ENCODE measurements around the gene ARHGEF39.
A peak's percentile ranks its signal among the peaks of the same experiment; 100 is the strongest.

ARHGEF39 gene, protein sequence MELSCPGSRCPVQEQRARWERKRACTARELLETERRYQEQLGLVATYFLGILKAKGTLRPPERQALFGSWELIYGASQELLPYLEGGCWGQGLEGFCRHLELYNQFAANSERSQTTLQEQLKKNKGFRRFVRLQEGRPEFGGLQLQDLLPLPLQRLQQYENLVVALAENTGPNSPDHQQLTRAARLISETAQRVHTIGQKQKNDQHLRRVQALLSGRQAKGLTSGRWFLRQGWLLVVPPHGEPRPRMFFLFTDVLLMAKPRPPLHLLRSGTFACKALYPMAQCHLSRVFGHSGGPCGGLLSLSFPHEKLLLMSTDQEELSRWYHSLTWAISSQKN

DNA sequence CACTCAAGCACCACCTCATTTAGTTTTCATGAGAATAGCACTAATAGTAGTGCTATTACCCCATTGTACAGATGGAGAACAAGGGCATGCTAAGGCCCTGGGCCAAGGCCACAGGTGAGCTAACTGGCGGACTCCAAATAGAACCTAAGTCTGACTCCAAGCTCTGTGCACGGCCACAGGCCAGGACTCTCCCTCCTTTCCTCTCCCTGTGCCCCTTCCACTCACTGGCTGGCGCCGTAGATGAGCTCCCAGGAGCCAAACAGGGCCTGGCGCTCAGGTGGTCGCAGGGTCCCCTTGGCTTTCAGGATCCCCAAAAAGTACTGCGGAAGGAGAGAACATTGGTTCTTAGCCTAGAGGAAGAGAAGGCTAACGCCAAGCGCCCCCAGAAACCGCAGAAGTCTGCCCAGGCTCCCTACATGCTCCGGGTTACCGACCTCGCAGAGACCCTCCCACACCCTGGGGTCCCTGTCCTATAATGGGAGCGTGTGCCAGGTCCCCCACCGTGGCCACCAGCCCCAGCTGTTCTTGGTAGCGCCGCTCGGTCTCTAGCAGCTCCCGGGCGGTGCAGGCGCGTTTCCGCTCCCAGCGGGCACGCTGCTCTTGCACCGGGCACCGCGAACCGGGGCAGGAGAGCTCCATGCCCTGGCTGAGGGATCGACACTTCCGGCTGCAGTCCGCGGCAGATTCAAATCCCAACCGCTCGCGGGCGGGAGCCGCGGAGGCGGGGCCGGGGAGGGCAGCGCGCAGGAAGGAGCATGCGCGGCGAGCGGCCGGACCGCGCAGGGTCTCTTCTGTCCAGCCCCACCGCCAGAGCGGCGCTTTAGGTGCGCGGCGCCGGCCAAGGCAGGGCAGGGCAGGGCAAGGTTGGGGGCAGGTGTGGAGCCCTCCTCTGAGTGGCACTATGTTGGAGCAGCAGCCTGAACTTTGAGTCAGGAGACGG lies at the start of gene ARHGEF39:
TSS of gene ARHGEF39 (minus strand) at position 665 of the 940 bp plus-strand sequence. CDS start at position 639, 26 bp downstream.
- H3K27ac ChIP-seq = peak within 1 kb of the TSS in 20 of 21 experiments; percentile 18 to 79 (median 52)

DNA sequence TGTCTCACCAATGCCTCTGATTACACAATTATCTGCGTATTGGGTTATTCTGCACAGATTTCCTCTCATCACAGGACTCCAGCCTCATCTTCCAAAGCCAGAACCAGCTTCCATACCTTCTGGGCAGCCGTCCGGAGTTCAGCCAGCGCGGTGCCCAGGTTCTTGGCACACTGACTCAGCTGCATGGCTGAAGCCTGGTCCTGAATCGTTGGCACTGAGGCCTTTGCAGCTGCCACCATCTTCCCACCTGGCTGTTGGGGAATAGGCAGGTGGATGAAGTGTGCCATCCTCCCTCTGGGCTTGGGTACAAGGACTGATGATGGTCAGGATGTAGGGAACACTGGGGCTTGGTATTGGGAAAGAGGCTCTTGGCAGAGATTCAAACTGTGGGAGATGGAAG lies 49.1 kb upstream of the ARHGEF39 start:
- no peak overlapping the region for H3K27ac ChIP-seq
- no peak overlapping the region for H3K4me3 ChIP-seq

More for the DNA sequence above, at the start of gene ARHGEF39:
- peak within 1 kb of the TSS; percentile 31 to 57 (median 52) for H3K4me3 ChIP-seq

DNA sequence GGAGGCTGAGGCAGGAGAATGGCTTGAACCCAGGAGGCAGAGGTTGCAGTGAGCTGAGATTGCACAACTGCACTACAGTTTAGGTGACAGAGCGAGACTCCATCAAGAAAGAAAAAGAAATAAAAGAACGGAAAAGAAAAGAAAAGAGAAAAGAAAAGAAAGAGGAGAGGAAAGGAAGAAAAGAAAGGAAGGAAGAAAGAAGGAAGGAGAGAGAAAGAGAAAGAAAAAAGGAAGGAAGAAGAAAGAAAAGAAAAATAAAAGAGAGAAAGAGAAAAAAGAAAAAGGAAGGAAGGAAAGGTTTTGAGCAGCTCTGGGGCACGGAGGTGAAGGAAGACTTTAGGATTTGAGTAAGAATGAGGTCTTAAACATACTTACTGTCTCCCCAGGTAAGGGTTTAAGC lies 48.6 kb upstream of the ARHGEF39 start:
- H3K4me3 ChIP-seq = no peak overlapping the region
- no peak overlapping the region for H3K27ac ChIP-seq

DNA sequence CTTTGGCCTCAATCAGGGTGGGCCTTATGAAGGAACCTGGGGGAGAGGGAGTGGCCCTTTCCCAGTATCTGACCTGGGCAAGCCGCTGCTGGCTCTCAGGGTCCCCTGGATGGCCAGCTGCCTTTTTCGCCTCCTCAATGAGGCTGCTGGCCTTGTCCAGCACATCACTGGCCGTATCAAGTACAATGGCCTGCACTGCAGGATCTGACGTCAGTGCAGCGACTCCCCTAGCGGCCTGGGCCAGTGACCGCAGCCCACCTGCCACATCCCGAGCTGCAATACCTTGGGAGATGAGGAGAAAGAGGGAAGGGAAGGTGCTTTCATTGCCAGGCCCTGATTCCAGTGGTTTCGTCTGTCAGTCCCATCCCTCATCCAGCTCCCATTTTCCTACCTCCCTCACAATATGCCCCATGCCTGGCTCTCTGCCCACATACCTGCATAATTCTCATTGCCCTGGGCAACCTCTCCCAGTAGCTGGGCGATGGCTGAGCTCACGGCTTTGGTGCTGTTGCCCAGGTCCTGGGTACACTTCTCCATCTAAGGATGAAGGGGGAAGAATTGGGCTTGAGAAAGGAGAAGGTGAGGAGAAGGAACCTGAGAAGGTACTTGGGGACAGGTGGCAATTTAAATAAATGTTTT lies 47.9 kb upstream of the ARHGEF39 start:
- Histone ChIP-seq H3K27ac (no peak overlapping the region), H3K4me3 (no peak overlapping the region)

DNA sequence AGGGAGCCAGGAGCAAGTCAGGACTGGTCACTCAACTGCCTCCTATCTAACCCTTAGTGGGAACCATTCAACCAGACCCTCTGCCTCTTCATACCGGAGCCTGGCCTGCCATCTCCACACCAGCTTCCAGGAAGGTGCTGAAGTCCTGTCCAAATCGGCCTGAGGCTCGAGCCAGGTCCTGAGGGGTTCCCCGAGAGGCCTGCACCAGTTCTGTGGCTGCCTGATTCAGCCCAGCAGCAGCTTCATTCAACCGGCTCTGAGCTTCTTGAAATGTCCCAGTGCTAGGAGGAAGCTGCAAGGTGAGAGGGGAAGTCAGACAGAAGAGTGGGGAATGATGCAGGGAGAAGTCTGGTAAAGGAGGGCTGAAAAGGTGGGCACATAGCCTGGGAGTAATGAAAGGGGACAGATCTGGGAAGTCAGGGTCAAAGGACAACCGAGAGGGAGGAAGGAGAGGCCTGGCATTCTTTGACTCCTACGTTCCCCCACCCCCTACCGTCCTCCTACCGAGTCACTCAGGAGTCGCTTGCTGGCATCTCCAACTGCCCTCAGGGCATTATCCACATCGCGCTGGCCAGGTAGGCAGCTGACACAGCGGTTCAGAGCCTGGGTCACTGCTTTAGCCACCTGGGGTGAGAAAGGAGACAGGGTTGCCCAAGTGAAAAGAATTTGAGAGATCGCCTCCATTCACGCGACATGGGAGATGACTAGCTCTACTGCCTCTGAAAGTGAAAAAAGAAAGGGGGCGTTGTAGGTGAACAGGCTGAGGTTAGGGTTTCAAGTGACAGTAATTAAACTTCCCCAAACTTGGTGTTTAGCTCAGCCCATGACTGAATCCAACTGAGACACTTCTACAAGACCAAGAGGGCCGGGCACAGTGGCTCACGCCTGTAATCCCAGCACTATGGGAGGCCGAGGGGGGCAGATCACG lies 46.8 kb upstream of the ARHGEF39 start:
- H3K27ac ChIP-seq = peak overlapping the region in 1 of 21 experiments; percentile 4
- H3K4me3 ChIP-seq = no peak overlapping the region

DNA sequence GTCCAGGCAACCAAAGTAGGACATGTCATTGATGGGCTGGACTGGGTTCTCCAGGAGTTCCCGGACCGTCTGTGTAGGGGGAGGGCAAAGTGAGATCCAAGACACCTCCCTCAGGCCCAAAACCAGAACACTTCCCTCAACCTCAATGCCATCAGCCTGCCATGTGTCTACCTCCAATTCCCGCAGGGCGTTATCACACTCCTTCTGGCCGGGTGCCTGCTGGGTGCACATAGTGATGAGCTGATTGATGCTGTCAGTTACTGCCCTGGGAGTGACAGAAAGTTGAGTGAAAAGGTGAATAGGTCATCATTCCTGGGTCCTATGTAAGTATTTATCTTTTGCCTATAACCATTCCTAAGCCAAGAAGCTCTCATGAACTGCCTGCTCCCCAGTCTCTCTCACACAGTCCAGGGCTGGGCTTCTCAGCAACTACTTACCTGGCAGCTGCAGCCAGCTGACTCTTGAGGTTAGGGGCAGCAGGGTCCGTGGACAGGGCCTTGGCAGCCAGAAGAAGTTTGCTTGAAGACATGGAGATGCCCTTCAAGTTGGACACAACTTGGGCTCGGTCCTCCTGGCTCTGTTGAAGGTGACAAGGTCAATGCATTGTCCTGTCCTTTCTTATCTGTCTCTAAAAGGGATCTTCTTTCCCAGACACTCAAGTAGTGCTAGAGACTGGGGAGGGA lies 46.0 kb upstream of the ARHGEF39 start:
- Histone ChIP-seq H3K4me3 (no peak overlapping the region), H3K27ac (peak overlapping the region in 1 of 21 experiments; percentile 4)

- Histone ChIP-seq H3K4me3 (no peak overlapping the region), H3K27ac (no peak overlapping the region)
These were observed 43.2 kb upstream of the ARHGEF39 start for GRCh38 chr9:35708146-35708545.

DNA sequence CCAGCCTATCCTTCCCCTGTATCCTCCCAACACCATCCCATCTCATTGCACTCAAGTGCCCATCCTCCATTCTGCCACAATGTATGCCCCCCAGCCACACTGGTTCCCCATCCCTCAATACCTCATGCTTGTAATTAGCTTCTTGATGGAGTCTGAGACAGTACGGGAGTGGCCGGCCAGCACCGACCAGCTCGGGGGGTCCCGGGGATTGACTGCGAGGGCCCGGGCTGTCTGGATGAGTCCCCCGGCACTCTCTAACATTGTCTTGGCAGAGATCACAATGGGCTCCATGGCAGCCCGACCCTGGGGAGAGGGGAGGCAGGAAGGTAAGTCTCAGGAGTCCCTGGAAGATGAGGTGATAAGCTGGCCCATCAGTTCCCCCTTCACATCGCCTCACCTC lies 42.0 kb upstream of the ARHGEF39 start:
- Histone ChIP-seq H3K4me3 (no peak overlapping the region), H3K27ac (no peak overlapping the region)

DNA sequence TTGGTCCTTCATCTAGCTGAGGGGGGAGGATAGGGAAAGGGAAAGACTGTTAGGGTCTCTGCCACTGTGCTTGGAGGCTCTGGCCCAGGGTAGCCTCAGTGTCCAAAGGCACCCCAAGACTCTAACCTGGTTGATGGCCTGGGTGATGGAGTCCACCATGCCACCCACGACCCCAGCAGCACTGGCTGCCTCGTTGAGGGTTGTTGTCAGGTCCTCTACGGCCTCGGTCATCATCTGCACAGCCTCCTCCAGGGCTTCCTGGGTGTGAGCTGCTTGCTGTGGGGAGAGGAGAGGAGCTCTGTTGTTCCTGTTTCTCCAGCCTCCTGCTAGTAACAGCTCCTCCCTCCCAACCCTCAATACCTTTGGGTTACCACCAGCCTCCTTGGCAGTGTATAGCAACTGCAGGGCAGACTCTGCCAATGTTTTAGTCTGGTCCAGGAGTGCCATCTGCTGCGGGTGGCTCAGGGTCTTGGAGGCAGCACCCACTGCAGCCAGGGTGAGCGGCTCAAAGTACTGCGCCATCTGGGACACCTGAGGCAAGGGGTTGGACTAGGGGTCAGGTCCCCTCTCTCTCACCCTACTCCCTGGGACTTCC lies 40.9 kb upstream of the ARHGEF39 start:
- no peak overlapping the region for H3K4me3 ChIP-seq
- peak overlapping the region in 1 of 21 experiments; percentile 12 for H3K27ac ChIP-seq

DNA sequence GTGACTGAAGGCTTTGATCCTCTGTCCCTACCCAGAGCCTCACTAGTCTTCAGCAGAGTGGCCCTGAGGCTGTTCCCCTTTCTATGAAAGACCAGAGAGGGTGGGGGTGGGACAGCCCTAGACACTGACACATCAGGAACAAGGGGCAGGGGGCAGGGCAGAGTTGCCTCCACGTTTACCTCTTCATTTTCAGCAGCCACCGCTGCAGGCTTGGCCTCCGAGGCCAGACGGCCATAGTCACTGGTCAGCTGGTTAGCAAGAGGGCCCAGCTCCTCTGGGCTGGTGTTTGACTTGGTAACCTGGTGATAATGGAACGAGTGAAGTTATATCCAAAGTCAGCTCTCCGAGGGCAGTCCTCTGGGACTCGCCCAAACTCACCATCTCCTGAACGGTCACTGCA lies 40.4 kb upstream of the ARHGEF39 start:
- H3K27ac ChIP-seq = peak overlapping the region in 1 of 21 experiments; percentile 12
- no peak overlapping the region for H3K4me3 ChIP-seq

DNA sequence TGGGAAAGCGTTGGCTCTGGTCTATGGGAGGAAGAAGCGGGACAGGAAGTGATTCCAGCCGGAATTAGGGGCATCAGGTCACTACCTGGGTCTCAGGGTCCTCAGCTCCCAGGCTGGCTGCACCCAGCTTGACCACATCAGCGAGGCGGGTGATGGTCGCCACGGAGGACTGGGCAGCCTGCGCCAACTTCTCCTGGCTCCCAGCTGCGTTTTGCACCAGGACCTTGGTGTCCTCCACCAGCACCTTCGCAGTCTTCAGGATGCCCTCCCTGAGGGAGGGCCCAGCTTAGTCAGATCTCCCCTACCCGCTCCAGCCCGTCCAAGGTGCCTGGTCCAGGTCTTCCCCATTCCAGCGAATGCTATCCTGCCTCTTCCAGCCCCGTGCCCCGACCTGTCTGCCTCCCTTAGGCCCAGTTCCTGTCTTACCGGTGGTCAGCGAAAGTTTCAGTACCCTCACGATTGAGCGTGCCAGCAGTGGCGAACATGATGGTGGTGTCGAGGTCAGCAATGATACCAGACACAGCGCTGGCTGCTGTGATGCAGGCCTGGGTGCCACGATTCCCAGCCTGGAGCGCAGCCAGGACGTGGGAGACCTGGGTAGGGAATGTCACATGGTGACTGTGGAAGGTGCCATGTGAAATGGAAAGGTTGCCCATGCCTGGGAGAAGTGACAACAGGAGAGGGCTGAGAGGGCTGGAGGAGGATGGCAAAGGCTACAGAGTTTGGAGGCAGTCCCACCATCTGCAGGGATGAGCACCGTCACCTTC lies 39.1 kb upstream of the ARHGEF39 start:
- no peak overlapping the region for H3K27ac ChIP-seq
- H3K4me3 ChIP-seq = no peak overlapping the region

DNA sequence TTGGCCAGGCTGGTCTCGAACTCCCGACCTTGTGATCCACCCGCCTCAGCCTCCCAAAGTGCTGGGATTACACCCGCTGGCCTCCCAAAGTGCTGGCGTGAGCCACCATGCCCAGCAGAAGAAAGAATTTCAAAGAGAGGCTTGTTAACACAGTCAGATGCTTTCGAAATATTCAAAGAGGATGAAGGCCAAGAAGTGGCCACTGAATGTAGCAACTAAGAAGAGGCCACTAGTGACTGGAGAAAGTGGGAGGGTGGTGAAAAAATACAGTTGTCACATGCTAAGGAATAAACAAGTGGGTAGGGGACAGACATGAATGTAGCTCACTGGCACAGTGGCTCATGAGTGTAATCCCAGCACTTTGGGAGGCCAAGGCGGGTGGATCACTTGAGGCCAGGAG lies 37.7 kb upstream of the ARHGEF39 start:
- H3K27ac ChIP-seq = no peak overlapping the region
- no peak overlapping the region for H3K4me3 ChIP-seq

- Histone ChIP-seq H3K4me3 (no peak overlapping the region), H3K27ac (no peak overlapping the region)
These were observed 35.9 kb upstream of the ARHGEF39 start for GRCh38 chr9:35700942-35701341.

DNA sequence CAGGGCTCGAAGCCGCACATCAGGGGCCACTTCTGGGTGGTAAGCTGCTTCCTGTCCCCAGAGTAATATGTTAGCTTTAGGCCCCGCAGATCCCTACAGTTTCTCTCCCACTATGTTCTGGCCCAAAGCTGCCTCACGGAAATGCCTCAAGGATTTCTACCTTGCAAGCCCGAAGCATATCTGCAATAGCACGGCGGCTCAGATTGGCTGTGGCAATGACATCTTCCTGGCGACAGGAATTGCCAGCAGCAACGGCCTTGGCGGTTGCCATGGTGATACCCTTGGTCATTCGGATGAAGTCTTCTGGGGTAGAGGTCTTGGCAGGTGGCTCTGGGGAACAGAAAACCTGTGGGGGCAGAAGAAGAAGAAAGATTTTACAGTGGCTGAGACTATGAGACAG lies 35.0 kb upstream of the ARHGEF39 start:
- H3K27ac ChIP-seq = no peak overlapping the region

DNA sequence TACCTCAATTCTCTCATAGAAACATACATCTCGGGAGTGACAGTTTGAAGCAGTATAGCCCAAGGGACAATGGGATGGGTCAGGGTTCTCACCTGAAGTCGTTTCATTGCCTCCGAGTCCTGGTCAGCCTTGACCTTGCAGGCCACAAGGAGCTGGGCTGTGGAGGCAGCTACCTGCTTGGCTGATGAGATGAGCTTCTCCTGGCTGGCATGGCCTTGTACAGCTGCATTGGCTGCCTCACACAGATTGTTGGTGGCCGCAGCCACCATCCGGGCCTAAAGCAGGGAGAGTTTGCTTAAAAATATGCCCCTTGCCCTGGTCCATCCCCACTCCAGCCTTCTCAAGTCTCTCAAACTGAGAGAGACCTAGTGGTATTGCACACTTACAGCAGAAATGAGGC lies 33.2 kb upstream of the ARHGEF39 start:
- H3K27ac ChIP-seq = no peak overlapping the region

More for the DNA sequence above, 35.0 kb upstream of the ARHGEF39 start:
- H3K4me3 ChIP-seq = no peak overlapping the region

GRCh38 chr9:35697486-35697885 lies 32.5 kb upstream of the ARHGEF39 start:
- Histone ChIP-seq H3K4me3 (no peak overlapping the region), H3K27ac (no peak overlapping the region)

More for the DNA sequence above, 33.2 kb upstream of the ARHGEF39 start:
- H3K4me3 ChIP-seq = no peak overlapping the region

DNA sequence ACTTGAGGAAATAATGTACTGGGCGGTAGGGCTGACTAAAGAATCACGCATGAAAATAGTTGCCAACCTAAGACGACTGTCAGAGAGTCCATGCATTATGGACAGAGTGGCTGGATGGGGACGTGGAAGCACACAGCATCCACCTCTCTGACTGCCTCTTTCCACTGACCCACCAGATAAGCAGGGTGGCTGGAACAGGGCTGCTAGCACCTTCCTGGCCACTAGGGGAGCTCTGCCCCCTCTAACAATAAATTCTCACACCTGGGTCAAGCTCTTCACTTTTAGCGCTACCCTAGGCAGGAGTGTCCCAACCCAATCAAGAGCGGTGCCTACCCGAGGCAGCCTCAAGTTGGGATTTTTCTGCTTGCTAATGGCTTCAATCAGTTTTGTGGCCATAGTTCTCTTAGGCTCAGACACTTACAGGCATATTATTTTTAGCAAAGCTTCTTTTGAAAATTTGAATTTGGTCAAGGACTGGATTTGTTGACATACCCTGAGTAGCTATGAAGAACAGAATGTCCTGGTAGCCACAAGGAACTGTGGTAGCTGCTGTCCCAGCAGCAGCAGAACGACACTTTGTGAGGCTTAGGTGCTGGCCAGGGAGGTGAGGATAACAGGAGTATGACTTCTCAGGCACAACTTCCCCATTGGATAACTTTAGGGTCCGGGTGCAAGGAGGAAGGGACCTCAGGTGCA lies 31.7 kb upstream of the ARHGEF39 start:
- Histone ChIP-seq H3K4me3 (no peak overlapping the region), H3K27ac (peak overlapping the region in 1 of 21 experiments; percentile 14)
